Neural progenitor cell (in vitro differentiated cells): Measurements from ENCODE around the gene FBL.

Experiments used
- CTCF ChIP-seq: fragments of 200-600 bp; sonication (generic); IDR thresholded peaks from 2 replicates; pipeline ENCODE4 v1.5.1; 2017; ENCODE audit warnings: antibody characterized with exemption, mild to moderate bottlenecking
- EZH2phosphoT487 ChIP-seq: fragments of 200-600 bp; sonication (generic); IDR thresholded peaks from 2 replicates; pipeline ENCODE4 v1.6.1; 2017; ENCODE audit warnings: antibody characterized with exemption

- no peak for TF ChIP-seq CTCF
- no peak for TF ChIP-seq EZH2phosphoT487
These were observed 35.8 kb downstream of the FBL start for GRCh38 chr19:39810424-39810823.
